HG02885 (cell line): ENCODE data around the gene PTPRD.

Source experiments
- ATAC-seq: cut with Tn5 transposase; IDR thresholded peaks from one replicate; pipeline ENCODE4 v1.9.1; 2021; ENCODE audit warnings: mild to moderate bottlenecking; ENCODE audit not compliant: unreplicated experiment, poor library complexity

PTPRD gene

DNA sequence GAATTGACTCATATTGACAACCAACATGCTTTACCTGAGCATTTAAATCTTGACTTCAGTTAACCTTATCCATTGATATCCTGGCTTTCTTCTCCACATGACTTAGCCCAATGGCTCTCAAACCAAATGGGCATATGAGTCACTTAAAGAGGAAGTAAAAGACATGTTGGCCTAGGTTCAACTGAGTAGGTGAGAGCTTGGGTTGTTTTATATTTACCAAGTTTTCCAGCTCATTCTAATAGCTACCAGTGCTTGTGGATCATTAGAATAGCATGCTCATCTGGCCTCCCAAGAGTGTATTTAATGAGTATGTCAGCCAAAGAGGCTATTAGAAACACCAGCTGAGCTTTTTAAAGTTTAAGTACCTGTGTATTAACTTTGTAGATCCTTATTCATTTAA lies 1049.0 kb downstream of the PTPRD start:
- ATAC-seq = no peak

DNA sequence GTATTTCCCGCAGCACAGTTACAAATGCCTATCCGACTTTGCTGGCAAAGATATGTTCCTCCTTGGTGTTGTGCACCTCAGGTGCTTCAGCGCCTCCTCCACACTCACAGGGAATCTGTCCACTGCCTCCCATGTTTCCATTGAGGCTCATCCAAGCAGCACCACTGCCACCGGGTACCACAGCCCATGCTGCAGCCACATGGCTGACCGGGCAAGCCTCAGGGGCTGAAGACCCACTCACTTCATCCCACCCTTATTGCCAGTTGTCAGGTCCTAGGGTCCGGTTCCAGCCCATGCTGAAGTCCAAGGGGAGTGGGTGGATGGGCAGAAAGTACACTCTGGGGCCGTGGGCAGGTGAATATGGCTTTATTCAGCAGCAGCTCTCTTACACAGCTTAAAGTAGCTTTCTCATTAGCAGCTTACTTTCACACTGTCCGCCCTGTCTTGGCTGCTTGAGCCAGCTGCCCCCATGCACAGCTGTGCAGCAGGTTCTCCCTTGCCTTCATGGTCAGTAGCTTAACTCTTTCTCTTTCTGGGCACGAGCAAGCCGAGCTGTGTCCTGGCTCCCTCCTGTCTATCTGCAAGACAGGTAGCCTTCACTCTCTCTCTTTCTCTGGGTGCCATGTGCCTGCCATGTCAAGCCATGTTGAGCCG lies 1052.3 kb downstream of the PTPRD start:
- no peak for ATAC-seq

DNA sequence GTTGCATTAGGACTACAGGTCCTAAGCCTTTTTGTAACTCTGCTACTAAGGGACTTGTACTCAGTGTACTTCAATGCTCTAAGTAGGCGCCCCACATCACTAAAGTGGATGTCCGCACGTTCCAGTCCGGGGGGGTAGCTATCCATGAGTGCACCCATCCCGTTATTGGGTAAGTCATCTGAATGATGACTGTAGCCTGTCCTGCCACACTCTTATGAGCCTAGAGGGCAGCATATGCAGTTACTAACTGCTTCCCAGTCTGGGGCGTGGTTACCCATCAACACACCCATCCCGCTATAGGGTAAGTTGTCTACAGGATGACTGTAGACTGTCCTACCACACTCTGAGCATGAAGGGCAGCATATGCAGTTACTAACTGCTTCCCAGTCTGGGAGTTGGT lies 1053.9 kb downstream of the PTPRD start:
- no peak for ATAC-seq

GRCh38 chr9:9557804-9558334 lies 1054.9 kb downstream of the PTPRD start:
- ATAC-seq = no peak

DNA sequence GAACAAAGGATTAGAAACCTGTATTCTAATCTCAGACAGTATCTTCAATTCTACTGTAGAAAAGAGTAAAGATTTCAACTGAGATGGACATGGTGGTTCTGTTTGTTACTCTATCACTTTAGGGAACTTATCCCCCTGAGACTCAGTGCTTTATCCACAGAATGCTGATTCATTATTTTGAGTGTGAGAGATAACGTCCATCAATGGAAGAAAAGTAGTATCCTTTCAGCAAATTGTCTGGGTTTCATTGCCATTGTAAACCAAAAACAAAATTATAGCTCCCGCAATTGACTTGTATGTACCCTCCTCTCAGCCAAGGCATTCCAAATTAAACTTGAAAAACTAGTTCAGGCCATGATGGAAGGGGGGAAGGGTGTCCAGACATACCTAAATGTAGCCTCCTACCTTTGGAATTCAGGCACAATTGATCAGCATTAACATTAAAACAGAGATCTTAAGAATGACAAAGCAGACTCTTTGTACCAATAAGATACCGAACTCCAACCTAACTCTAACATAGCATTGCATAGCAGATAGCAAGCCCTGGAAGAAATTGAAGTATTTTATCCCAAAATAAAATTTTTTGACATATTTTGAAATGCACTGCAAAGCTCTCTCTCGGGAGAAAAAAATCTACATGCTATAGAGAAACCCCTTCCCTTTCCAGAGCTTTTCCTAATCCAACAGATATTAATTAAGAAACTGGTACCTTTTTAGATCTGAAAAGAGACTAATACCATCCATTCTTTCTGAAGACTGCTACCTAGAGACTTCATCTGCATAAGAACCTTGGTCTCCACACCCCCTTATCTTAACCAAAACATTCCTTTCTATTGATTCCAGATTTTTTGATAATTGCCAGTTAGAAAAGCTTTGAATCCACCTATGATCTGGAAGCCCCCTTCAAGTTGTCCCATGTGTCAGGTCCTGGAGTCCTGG lies 1055.7 kb downstream of the PTPRD start:
- ATAC-seq = no peak

DNA sequence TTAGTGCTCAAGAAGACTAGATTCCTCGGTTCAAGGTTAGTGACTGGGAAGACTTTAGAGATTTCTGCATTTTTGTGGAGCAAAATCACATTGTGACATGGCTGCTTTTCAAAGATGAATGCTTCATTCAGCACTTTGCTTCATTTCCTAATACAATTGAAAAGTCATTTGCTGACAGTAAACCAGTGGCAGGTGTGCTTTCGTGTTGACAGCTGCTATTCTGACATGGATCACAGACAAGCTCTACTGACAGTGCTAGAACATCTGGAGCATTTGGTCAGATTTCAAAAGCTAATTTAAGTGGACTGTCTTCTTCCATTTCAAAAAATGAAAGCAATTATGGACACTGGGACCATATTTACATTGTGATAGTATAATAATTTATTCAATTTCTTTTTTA lies 1060.1 kb downstream of the PTPRD start:
- ATAC-seq = no peak

GRCh38 chr9:9538766-9539165 lies 1074.0 kb downstream of the PTPRD start:
- no peak for ATAC-seq

DNA sequence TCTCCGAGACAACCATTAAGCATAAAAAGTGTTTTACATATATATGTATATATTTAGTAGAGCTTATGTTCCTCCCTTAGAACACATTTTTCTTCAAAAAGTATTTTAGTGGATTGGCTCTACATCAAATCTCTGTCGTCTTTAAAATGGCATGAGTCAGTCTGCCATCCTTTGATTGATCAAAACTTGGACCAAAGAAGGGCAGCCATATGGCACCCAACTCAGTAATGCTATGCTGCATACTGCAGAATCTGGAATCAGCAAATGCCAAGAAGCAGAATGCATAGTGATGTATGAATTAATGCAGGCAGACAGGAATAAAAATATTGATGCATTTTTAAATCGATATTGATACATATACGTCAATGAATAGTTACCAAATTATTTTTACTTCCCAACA lies 1074.4 kb downstream of the PTPRD start:
- no peak for ATAC-seq

- ATAC-seq = no peak
These were observed 1076.3 kb downstream of the PTPRD start for GRCh38 chr9:9536523-9536922.

DNA sequence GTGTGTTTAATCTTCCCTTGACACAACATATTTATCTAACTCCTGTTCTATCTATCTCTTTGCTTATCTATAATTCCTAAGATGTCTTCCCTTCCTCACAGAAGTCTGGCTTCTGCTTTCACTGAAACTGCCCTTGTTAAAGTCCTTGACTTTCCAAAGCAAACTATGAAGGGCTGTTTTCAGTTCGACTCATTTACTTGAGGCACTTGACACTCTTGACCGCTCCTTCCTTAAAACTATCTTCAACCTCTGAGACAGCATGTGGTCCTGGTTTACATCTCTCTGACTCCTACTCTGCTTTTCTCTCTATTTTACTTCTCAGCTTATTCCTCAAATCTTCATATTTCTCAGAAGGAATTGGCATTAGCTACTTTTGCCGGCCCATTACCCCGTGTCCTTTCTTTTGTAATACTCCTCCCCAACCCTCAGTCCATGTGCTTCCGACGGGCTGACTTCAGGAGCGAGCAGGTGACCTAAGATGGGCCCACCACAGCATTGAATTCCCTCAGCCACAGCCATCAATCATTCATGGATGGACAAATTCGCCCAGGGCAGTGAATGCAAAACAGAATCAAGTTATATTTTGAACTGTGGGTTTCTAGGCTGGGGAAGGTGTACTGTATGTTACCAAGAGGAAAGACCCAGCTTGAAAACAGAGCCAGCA lies 1089.2 kb downstream of the PTPRD start:
- no peak for ATAC-seq

DNA sequence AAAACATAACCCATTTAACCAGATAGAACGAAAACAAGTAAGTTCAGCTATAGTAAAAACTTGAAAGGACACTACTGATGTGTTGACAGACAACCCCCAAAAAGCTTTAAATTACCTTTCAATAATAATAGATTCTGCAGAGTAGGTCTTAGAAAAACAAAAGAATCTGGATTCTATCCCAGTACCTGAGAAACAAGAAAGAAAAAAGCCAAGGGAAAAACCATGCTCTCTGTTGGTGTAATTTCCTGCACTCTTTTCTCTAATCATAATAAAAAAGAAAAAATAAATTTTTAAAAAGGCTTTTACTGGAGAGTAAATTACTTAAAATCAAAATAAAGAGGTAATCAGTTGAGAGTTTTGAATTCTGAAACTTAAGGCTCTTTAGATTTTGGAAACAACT lies 1090.4 kb downstream of the PTPRD start:
- ATAC-seq = no peak

DNA sequence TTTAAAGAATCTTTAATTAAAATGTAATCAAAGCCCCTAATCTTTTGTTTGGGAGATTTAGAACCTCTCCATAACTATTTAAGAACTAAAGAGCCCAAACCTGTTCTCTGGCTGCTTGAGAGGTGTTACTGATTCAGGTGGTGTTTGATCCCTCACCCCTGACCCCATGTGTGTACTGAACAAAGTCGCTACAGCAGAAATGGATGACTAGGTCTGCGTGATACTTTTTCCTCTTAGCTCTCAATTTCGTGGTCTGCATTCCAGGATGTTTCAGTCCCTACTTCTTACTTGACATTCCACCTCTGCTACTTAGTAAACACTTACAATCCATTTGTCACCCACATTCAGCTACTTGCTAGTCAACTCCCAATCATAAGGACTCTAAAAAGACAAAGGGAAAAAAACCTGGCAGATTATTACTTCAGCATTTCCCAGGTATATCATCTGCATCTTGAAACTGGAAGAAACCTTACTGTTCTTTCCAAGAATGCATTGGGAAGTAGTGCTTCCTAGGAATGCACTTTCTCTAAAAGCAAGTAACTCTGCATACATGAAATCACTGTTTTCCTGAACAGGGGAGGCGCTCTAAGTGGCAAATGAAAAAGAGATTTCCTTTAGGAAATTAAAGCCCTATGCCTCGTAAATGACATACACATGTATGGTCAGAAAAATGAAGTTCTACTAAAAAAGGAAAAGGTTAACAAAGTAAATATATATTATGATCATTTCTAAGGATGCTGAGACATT lies 1091.6 kb downstream of the PTPRD start:
- no peak for ATAC-seq

DNA sequence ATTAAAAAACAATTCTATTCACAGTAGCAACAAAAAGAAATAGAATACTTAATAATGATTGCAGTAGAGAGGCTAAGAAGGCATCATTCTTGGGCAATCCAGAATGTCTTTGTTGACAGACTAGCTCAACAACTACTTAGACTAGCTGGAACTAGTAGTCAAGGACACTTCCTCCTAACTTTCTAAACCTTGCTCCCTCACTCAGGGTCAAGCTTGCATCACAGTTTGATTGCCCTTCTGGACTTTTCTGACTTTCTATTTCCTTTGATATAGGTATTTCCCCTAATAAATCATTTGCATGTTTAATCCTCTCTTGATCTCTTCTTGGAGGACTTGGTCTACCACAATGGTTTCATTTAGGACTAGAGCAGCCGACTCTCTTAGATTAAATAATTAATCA lies 1107.9 kb downstream of the PTPRD start:
- ATAC-seq = no peak

DNA sequence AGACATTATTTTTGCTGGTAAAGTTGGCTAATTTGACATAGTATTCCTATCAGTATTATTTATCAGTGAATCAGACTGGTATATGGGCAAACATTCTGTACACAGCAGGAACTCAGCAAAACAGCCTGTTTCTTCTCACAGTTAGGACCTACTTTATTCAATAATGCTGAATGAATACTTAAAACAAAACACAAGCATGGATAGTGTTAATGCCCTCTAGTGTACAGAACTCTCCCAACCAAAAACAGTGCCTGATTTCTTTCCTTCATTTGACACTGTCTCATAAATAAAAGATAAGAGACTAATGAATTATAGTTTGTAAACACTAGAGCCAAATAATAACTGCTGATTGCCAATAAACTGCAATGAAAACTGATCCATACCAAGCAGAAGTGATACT lies 1113.3 kb downstream of the PTPRD start:
- no peak for ATAC-seq

DNA sequence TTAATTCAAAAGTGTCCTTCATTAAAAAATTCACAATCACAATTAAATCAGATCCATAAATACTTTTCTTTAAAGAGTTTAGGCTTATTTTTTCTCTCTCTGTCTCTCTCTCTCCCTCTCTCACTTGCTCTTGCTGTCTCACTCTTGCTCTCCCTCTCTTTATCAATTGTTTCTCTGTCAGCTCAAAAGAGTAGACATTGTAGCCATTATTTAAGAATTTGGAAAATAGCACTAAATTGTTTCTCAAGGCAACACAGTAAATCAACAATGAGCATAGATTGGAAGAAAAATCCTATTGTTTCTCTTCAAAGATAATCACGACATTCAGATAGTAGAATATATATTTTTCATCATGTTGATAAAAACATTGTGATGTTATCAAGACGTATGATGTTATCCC lies 1114.0 kb downstream of the PTPRD start:
- ATAC-seq = no peak

DNA sequence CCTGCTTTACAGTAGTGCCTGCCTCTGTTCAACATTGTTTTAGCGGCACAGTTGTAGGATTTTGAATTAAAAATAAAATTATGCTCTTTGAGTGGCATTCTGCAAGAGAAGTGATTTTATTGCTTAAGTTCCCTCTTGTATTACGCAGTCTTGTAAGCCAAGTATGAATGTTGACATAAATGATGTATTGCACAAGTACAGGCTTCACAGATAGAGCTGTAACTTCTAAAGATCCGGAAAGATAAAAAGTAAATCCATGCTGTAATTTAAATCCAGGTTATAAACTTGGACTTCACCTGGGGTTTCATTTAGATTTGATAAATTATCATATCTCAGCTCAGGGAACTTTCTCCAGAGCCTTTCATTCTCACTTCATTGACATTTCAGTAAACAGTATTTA lies 1114.7 kb downstream of the PTPRD start:
- no peak for ATAC-seq

DNA sequence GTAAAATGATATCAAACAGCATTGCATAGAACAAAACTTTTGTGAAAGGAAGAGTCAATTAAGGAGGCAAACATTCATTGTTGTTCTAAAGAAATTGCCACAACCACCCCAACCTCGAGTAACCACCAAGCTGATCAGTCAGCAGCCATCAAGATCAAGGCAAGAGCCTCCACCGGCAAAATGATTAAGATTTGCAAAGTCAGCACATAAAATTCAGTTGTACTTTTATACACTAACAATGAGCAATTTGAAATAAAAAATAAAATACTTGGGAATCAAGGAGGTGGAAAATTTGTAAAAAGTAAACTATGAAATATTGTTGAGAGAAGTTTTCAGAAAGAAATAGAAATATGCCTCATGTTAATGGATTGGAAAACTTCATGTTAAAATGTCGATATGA lies 1118.5 kb downstream of the PTPRD start:
- no peak for ATAC-seq

- no peak for ATAC-seq
These were observed 1120.3 kb downstream of the PTPRD start for GRCh38 chr9:9492506-9492905.

GRCh38 chr9:9489183-9489582 lies 1123.6 kb downstream of the PTPRD start:
- ATAC-seq = no peak

DNA sequence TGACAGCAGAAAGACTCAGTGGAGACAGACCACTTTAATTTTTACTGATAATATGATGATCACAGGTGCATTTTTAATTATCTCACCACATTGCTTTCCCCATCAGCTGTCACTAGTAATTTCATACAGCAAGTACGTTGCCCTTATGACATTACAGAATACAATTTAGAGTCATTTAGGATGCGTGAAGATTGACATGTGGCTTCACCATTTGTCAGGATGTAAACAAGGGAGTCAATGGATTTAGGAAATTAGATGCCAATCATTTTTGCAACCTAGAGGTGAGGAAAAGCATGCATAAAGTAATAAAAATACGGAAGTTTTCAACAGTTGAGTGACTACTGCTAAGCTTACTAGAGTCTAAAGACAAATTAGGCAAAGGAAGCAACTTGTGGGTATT lies 1129.6 kb downstream of the PTPRD start:
- no peak for ATAC-seq
